Neutrophil (primary cell): ENCODE data around the gene CFAP251.

Experiments used
- H3K27ac ChIP-seq: fragments of 200-600 bp; sonication (generic); 2 replicates; pipeline ENCODE4 v1.5.1; 2016; ENCODE audit warnings: mild to moderate bottlenecking, moderate library complexity
- H3K27me3 ChIP-seq: fragments of 200-600 bp; sonication (generic); 2 replicates; pipeline ENCODE4 v1.6.0; 2016; ENCODE audit warnings: mild to moderate bottlenecking
- H3K36me3 ChIP-seq: fragments of 200-600 bp; sonication (generic); 2 replicates; pipeline ENCODE4 v1.5.1; 2017
- H3K4me1 ChIP-seq, 2 experiments: fragments of 200-600 bp in 1 of 2; sonication (generic) in 1 of 2; 1 replicate in 1 of 2; 2 replicates in 1 of 2; pipeline versions ENCODE4 v1.5.1 to v1.6.1; 2013 to 2016; ENCODE audit warnings: low read depth in 1 of 2, low read length in 1 of 2, mild to moderate bottlenecking in 1 of 2, moderate library complexity in 1 of 2; ENCODE audit not compliant: control insufficient read depth in 1 of 2, insufficient read depth in 1 of 2
- H3K4me3 ChIP-seq, 2 experiments: fragments of 200-600 bp in 1 of 2; sonication (generic) in 1 of 2; 1 replicate in 1 of 2; 2 replicates in 1 of 2; pipeline ENCODE4 v1.5.1; 2013 to 2016; ENCODE audit warnings: low read depth in 1 of 2, low read length in 1 of 2, mild to moderate bottlenecking in 1 of 2, moderate library complexity in 1 of 2
- H3K9me3 ChIP-seq: fragments of 200-600 bp; sonication (generic); 2 replicates; pipeline ENCODE4 v1.5.1; 2016
- TF ChIP-seq, protein P1 (sequence below): fragments of 200-600 bp; sonication (generic); IDR thresholded peaks from 2 replicates; pipeline ENCODE4 v1.5.1; 2016; ENCODE audit warnings: antibody characterized with exemption

Gene CFAP251

DNA sequence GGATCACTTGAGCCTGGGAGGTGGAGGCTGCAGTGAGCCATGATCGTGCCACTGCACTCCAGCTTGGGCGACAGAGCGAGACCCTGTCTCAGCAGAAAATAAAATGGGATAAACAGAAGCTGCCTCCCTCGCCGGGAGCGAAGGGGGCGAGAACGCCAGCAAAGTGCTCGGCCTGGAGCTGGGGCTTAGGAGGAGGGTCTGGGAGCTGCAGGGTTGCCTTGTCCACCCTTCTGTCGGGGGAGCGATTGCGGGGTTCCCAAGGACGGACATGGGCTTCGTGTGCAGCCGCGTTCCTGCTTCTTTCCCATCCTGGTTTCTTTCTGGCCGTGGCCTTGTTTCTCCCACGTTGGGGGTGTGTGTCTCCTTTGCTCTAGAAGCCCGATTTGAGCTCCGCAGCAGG, 132.3 kb downstream of the CFAP251 start:
- H3K27me3 ChIP-seq = no peaks in the 10 kb centered on the region

DNA sequence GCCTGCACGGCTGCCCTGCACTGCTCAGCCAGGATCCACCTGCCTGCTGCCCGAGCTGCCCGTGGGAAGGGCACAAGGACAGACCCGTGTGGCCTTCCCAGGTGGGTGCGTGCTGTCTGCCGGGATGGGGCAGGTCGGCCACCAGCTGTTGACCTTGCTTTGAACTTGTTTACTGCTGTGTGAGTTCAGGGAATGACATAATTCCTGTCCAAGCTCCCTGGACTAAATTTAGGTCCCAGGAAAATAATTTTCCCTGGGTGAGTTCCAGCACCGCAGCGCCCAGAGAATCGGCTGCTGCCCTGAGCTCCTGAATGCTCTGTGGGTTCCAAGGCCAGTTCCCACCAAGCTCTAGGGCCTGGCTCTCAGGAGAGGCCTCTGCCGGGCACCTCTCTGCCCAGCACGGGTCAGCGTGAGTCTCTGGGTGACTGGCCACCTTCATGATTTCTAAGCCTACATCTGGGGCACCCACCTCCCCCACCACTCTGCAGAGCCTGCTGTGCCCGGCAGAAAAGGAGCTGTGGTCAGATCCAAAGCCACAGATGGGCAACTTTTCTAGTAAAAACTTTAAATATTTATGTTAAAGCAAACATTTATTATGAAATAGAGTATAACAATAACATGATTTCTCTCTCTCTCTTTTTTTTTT, 133.0 kb downstream of the CFAP251 start:
- no peak overlapping the region for H3K27ac ChIP-seq
- TF ChIP-seq, protein P1, sequence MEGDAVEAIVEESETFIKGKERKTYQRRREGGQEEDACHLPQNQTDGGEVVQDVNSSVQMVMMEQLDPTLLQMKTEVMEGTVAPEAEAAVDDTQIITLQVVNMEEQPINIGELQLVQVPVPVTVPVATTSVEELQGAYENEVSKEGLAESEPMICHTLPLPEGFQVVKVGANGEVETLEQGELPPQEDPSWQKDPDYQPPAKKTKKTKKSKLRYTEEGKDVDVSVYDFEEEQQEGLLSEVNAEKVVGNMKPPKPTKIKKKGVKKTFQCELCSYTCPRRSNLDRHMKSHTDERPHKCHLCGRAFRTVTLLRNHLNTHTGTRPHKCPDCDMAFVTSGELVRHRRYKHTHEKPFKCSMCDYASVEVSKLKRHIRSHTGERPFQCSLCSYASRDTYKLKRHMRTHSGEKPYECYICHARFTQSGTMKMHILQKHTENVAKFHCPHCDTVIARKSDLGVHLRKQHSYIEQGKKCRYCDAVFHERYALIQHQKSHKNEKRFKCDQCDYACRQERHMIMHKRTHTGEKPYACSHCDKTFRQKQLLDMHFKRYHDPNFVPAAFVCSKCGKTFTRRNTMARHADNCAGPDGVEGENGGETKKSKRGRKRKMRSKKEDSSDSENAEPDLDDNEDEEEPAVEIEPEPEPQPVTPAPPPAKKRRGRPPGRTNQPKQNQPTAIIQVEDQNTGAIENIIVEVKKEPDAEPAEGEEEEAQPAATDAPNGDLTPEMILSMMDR = no peak
- H3K36me3 ChIP-seq = no peaks in the 10 kb centered on the region
- no peak overlapping the region for H3K4me3 ChIP-seq
- no peaks in the 10 kb centered on the region for H3K9me3 ChIP-seq
- H3K27me3 ChIP-seq = no peaks in the 10 kb centered on the region
- H3K4me1 ChIP-seq = no peaks in the 10 kb centered on the region

More for the DNA sequence above, 132.3 kb downstream of the CFAP251 start:
- H3K4me1 ChIP-seq = no peaks in the 10 kb centered on the region
- TF ChIP-seq, protein P1 = no peak
- no peaks in the 10 kb centered on the region for H3K9me3 ChIP-seq
- H3K36me3 ChIP-seq = no peaks in the 10 kb centered on the region
- no peak overlapping the region for H3K27ac ChIP-seq
- H3K4me3 ChIP-seq = no peak overlapping the region

DNA sequence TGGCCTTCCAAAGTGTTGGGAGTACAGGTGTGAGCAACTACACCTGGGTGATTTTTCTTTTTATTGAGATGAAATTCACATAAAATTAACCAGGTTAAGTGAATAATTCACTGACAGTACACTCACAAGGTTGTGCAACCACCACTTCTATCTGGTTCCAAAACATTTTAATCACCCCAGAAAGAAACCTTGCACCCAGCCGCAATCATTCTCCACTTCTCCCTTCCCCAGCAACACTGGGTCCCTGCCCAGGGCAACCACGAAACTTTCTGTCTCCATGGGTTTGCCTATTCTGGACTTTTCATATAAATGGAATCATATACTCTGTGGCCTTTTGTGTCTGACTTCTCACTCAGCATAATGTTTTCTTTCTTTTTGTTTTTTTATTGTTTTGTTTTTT, 133.9 kb downstream of the CFAP251 start:
- Histone ChIP-seq H3K4me1 (no peaks in the 10 kb centered on the region), H3K27ac (no peak overlapping the region), H3K9me3 (no peaks in the 10 kb centered on the region), H3K4me3 (no peak overlapping the region), H3K36me3 (no peaks in the 10 kb centered on the region), H3K27me3 (no peaks in the 10 kb centered on the region)
- TF ChIP-seq, protein P1 = no peak
